ENCODE measurements around the gene ZNF423.
"Not testable (repeated sequence)": the region's sequence is repeated elsewhere in the genome, so short reads cannot be mapped to it uniquely, and the experiment has no call there.

ZNF423 gene

DNA sequence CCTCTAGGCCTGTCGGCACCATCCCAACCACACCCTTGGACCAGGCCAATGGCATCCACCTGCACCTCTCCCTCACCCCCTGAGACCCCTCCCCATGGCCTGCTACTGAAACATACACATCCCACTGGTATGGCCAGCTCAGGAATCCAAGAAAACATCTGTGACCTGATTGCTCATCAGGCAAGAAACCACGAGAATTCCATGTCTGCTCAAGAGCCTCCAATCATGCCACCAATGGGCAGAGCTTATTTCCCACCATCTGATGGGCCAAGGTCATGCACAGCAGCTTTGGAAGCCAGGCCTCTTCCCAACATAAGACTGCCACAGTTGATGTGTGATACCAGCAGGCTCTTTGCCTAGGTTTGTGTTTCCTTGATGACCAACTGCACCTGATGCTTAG is 292.2 kb downstream of the ZNF423 start:
- DNase-seq = no peak
- Mint-ChIP-seq H3K36me3 (ENCODE audit: low read depth) (peaks cover 12% of the 10 kb centered on the region), H3K4me3 (no peak overlapping the region)

GRCh38 chr16:49562894-49563293 is 293.0 kb downstream of the ZNF423 start:
- H3K9me3 Mint-ChIP-seq; H3K27me3 Mint-ChIP-seq (ENCODE audit: low read depth, poor library complexity); DNase-seq; H3K4me3 Mint-ChIP-seq; H3K27ac Mint-ChIP-seq: not testable (repeated sequence)
- peaks cover 12% of the 10 kb centered on the region for H3K36me3 Mint-ChIP-seq (ENCODE audit: low read depth)
- peaks cover 21% of the 10 kb centered on the region for H3K4me1 Mint-ChIP-seq

More for the DNA sequence above, 292.2 kb downstream of the ZNF423 start:
- Mint-ChIP-seq H3K27ac (no peak overlapping the region), H3K27me3 (ENCODE audit: low read depth, poor library complexity) (peaks cover 1% of the 10 kb centered on the region), H3K9me3 (no peaks in the 10 kb centered on the region), H3K4me1 (peaks cover 23% of the 10 kb centered on the region)
- no peak for TF ChIP-seq CTCF (IDR thresholded peaks at IDR 0.05)

DNA sequence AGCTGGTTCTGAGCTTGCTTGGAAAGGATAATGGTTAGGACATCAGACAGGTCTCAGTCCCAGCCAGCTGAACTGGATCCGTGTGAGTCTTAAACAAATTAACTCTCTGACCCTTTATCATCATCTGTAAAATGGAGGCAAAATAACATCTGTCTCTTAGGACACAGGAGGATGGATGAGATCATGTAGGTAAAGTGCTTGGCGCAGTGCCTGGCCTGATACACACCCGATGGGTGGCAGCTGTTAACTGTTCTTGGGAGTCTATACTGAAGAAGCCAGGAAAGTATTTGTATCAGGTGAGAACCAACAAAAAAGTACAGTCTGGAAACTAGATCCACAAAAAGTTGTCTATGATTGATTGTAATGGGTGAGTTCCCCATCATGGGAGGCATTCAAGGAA is 293.7 kb downstream of the ZNF423 start:
- Mint-ChIP-seq H3K4me3 (no peak overlapping the region), H3K9me3 (no peaks in the 10 kb centered on the region), H3K36me3 (ENCODE audit: low read depth) (peaks cover 12% of the 10 kb centered on the region), H3K27ac (no peak overlapping the region), H3K4me1 (peaks cover 18% of the 10 kb centered on the region), H3K27me3 (ENCODE audit: low read depth, poor library complexity) (peaks cover 4% of the 10 kb centered on the region)
- no peak for DNase-seq
- TF ChIP-seq CTCF (IDR thresholded peaks at IDR 0.05) = no peak

- H3K27ac Mint-ChIP-seq = no peak overlapping the region
- no peaks in the 10 kb centered on the region for H3K9me3 Mint-ChIP-seq
- DNase-seq = no peak
- no peak overlapping the region for H3K4me3 Mint-ChIP-seq
- no peak for TF ChIP-seq CTCF (IDR thresholded peaks at IDR 0.05)
- peaks cover 12% of the 10 kb centered on the region for H3K36me3 Mint-ChIP-seq (ENCODE audit: low read depth)
- H3K27me3 Mint-ChIP-seq (ENCODE audit: low read depth, poor library complexity) = peaks cover 4% of the 10 kb centered on the region
- peaks cover 12% of the 10 kb centered on the region for H3K4me1 Mint-ChIP-seq
Measured at GRCh38 chr16:49560004-49560830, 295.7 kb downstream of the ZNF423 start.

DNA sequence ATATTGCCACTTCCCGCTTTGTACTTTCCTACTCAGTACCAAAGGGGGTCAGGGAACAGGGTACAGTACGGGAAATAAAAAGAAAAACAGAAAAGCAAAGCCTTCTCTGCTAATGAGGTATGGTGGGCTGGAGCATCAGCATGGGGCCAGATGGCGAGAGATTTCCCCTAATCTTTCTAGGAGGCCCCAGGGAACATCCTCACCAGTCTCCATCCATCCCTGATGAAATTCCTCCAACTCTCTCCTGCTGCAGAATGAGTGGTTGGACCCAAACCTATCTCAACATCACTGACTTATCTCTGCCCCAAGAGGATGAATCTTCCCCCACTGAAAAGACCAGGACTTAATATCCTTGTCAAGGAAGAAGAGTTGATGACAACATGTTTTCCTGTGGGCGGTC is 296.7 kb downstream of the ZNF423 start:
- Mint-ChIP-seq H3K27ac (no peak overlapping the region), H3K4me3 (no peak overlapping the region), H3K36me3 (ENCODE audit: low read depth) (peaks cover 12% of the 10 kb centered on the region), H3K4me1 (peaks cover 2% of the 10 kb centered on the region), H3K27me3 (ENCODE audit: low read depth, poor library complexity) (peaks cover 4% of the 10 kb centered on the region), H3K9me3 (no peaks in the 10 kb centered on the region)
- TF ChIP-seq CTCF (IDR thresholded peaks at IDR 0.05) = no peak
- no peak for DNase-seq

- Mint-ChIP-seq H3K4me3 (peak overlapping the region; percentile 18), H3K36me3 (ENCODE audit: low read depth) (peaks cover 12% of the 10 kb centered on the region), H3K27me3 (ENCODE audit: low read depth, poor library complexity) (peaks cover 6% of the 10 kb centered on the region), H3K4me1 (no peaks in the 10 kb centered on the region), H3K27ac (no peak overlapping the region), H3K9me3 (no peaks in the 10 kb centered on the region)
- no peak for DNase-seq
- no peak for TF ChIP-seq CTCF (IDR thresholded peaks at IDR 0.05)
Measured at GRCh38 chr16:49558451-49558850, 297.5 kb downstream of the ZNF423 start.

All from nephron progenitor cell (in vitro differentiated cells).